Measurements from ENCODE around the gene PSME3. TPM values are rescaled to one million over a fixed set of nuclear protein-coding genes. Genes with fewer than 3 reads are reported as not detected.

Gene PSME3
- total RNA-seq, 1 experiment from 2014 or later, result 192 TPM

DNA sequence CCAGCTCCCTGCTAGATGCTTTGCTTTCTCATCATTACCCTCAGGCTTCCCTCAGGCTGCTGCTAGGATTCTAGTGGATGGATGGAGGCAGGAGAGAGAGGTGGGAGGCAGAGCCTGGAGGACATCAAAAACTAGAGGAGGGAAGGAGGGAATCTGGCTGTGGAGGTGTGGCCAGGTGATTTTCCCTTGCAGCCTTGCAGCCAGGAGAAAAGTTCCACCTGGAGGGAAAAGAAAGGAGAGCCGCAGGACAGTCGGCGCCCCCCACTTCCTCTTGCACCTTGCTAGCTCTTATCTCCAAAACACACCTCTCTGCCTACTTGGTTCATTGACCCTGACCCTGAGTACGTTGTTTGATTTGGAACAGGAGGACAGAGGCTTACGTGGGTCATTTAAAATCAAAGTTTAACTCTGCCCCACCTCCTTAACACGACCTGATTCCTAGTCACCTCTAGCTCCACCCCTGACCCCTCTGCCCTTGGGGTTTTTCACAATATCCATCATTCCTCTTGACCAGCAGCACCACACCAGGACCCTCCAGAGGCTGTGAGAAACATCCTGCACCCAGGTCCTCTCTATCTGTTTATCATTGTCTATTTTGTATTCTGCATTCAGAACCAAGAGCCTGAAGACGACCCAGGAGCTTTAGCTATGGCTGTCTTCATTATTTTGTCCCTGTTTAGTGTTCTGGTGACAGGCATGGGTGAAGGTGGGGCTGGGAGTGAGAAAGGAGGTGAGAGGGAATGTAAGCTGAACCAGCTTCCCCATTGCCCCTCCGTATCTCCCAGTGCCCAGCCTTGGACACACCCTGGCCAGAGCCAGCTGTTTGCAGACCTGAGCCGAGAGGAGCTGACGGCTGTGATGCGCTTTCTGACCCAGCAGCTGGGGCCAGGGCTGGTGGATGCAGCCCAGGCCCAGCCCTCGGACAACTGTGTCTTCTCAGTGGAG, 33.7 kb downstream of the PSME3 start:
- ATAC-seq (peak; percentile 30; the same call in 1 of the 2 replicates), DNase-seq (ENCODE audit: low spot score) (no peak)
- H3K4me1 Mint-ChIP-seq, result peaks cover 18% of the 10 kb centered on the region
- H3K36me3 Mint-ChIP-seq, result peaks cover 12% of the 10 kb centered on the region
- H3K27me3 Mint-ChIP-seq (ENCODE audit: low read depth), result peaks cover 9% of the 10 kb centered on the region
- peaks cover 27% of the 10 kb centered on the region for H3K9me3 Mint-ChIP-seq
- ChIA-PET POLR2A (interaction anchor here (0.6 kb wide), 1 partner anchor 52 kb away, joined by 4 read pairs; no protein-coding TSS in a partner anchor), CTCF (interaction anchor here (1.3 kb wide), 1 partner anchor 86 kb away, joined by 3 read pairs; the partner anchor contains the start of gene WNK4)
- H3K4me3 Mint-ChIP-seq, result no peak overlapping the region
- H3K27ac Mint-ChIP-seq, result no peak overlapping the region
- TF ChIP-seq, protein P1, sequence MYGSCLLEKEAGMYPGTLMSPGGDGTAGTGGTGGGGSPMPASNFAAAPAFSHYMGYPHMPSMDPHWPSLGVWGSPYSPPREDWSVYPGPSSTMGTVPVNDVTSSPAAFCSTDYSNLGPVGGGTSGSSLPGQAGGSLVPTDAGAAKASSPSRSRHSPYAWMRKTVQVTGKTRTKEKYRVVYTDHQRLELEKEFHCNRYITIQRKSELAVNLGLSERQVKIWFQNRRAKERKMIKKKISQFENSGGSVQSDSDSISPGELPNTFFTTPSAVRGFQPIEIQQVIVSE (CRISPR knock-in tag; IDR thresholded peaks at IDR 0.05; ENCODE audit: borderline replicate concordance), result no peak
- TF ChIP-seq USF1 (CRISPR knock-in tag; IDR thresholded peaks at IDR 0.05), result no peak
- TF ChIP-seq NR2C2 (CRISPR knock-in tag; IDR thresholded peaks at IDR 0.05), result no peak
- TF ChIP-seq, protein P2, sequence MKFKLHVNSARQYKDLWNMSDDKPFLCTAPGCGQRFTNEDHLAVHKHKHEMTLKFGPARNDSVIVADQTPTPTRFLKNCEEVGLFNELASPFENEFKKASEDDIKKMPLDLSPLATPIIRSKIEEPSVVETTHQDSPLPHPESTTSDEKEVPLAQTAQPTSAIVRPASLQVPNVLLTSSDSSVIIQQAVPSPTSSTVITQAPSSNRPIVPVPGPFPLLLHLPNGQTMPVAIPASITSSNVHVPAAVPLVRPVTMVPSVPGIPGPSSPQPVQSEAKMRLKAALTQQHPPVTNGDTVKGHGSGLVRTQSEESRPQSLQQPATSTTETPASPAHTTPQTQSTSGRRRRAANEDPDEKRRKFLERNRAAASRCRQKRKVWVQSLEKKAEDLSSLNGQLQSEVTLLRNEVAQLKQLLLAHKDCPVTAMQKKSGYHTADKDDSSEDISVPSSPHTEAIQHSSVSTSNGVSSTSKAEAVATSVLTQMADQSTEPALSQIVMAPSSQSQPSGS (CRISPR knock-in tag; IDR thresholded peaks at IDR 0.05; ENCODE audit: borderline replicate concordance, low read depth), result no peak
- no peak for TF ChIP-seq E2F1 (CRISPR knock-in tag; IDR thresholded peaks at IDR 0.05)
- no peak for TF ChIP-seq ZBTB43 (CRISPR knock-in tag; IDR thresholded peaks at IDR 0.05)
- TF ChIP-seq, protein P3, sequence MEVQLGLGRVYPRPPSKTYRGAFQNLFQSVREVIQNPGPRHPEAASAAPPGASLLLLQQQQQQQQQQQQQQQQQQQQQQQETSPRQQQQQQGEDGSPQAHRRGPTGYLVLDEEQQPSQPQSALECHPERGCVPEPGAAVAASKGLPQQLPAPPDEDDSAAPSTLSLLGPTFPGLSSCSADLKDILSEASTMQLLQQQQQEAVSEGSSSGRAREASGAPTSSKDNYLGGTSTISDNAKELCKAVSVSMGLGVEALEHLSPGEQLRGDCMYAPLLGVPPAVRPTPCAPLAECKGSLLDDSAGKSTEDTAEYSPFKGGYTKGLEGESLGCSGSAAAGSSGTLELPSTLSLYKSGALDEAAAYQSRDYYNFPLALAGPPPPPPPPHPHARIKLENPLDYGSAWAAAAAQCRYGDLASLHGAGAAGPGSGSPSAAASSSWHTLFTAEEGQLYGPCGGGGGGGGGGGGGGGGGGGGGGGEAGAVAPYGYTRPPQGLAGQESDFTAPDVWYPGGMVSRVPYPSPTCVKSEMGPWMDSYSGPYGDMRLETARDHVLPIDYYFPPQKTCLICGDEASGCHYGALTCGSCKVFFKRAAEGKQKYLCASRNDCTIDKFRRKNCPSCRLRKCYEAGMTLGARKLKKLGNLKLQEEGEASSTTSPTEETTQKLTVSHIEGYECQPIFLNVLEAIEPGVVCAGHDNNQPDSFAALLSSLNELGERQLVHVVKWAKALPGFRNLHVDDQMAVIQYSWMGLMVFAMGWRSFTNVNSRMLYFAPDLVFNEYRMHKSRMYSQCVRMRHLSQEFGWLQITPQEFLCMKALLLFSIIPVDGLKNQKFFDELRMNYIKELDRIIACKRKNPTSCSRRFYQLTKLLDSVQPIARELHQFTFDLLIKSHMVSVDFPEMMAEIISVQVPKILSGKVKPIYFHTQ (CRISPR knock-in tag; IDR thresholded peaks at IDR 0.05), result no peak
- TF ChIP-seq, protein P4, sequence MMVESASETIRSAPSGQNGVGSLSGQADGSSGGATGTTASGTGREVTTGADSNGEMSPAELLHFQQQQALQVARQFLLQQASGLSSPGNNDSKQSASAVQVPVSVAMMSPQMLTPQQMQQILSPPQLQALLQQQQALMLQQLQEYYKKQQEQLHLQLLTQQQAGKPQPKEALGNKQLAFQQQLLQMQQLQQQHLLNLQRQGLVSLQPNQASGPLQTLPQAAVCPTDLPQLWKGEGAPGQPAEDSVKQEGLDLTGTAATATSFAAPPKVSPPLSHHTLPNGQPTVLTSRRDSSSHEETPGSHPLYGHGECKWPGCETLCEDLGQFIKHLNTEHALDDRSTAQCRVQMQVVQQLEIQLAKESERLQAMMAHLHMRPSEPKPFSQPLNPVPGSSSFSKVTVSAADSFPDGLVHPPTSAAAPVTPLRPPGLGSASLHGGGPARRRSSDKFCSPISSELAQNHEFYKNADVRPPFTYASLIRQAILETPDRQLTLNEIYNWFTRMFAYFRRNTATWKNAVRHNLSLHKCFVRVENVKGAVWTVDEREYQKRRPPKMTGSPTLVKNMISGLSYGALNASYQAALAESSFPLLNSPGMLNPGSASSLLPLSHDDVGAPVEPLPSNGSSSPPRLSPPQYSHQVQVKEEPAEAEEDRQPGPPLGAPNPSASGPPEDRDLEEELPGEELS (CRISPR knock-in tag; IDR thresholded peaks at IDR 0.05), result no peak
- TF ChIP-seq, protein P5, sequence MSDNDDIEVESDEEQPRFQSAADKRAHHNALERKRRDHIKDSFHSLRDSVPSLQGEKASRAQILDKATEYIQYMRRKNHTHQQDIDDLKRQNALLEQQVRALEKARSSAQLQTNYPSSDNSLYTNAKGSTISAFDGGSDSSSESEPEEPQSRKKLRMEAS (CRISPR knock-in tag; IDR thresholded peaks at IDR 0.05), result no peak
- no peak for TF ChIP-seq ZNF396 (CRISPR knock-in tag; IDR thresholded peaks at IDR 0.05; ENCODE audit: borderline replicate concordance)
- TF ChIP-seq TEAD4 (CRISPR knock-in tag; IDR thresholded peaks at IDR 0.05), result no peak
- TF ChIP-seq, protein P6, sequence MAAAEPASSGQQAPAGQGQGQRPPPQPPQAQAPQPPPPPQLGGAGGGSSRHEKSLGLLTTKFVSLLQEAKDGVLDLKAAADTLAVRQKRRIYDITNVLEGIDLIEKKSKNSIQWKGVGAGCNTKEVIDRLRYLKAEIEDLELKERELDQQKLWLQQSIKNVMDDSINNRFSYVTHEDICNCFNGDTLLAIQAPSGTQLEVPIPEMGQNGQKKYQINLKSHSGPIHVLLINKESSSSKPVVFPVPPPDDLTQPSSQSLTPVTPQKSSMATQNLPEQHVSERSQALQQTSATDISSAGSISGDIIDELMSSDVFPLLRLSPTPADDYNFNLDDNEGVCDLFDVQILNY (CRISPR knock-in tag; IDR thresholded peaks at IDR 0.05), result no peak
- no peak for TF ChIP-seq ZNF138 (CRISPR knock-in tag; conservative IDR thresholded peaks at IDR 0.05)
- no peak for TF ChIP-seq KAT7 (CRISPR knock-in tag; IDR thresholded peaks at IDR 0.05; ENCODE audit: borderline replicate concordance)
- no peak for TF ChIP-seq ZSCAN18 (CRISPR knock-in tag; IDR thresholded peaks at IDR 0.05)
- TF ChIP-seq ATF1 (CRISPR knock-in tag; IDR thresholded peaks at IDR 0.05), result no peak
- no peak for TF ChIP-seq STAT6 (CRISPR knock-in tag; conservative IDR thresholded peaks at IDR 0.05; ENCODE audit: low read depth)

Measured in WTC11 (cell line).